Vagina (tissue), 2 donors: ENCODE results near the gene RBM46. TPM values are rescaled to one million over a fixed set of nuclear protein-coding genes. Genes with fewer than 3 reads are reported as not detected.
"Not testable (repeated sequence)": the region's sequence is repeated elsewhere in the genome, so short reads cannot be mapped to it uniquely, and the experiment has no call there.

ENCODE experiments used
- DNase-seq, 2 donors: peaks; one replicate each; pipeline ENCODE4 v3.0.0-alpha.2; 2017; ENCODE audit errors: extremely low spot score in 2 of 2
- H3K27ac ChIP-seq: fragments of 200-600 bp; sonication (generic); one replicate; pipeline ENCODE4 v1.5.1; 2019
- H3K27me3 ChIP-seq: fragments of 200-600 bp; sonication (generic); one replicate; pipeline ENCODE4 v1.5.1; 2019
- H3K36me3 ChIP-seq, 2 donors: fragments of 200-600 bp; sonication (generic); one replicate each; pipeline ENCODE4 v1.5.1; 2017 to 2019
- H3K4me1 ChIP-seq: fragments of 200-600 bp; sonication (generic); one replicate; pipeline ENCODE4 v1.5.1; 2019
- H3K4me3 ChIP-seq, 2 donors: fragments of 200-600 bp; sonication (generic); 1 replicate in 1 of 2; 2 replicates in 1 of 2; pipeline ENCODE4 v1.5.1; 2016 to 2019
- H3K9me3 ChIP-seq: fragments of 200-600 bp; sonication (generic); one replicate; pipeline ENCODE4 v1.5.1; 2019
- POLR2A ChIP-seq, 2 donors: fragments of 450-650 bp; IDR thresholded peaks; one replicate each; pipeline ENCODE4 v1.6.1; 2017; ENCODE audit warnings: antibody characterized with exemption in 2 of 2, mild to moderate bottlenecking in 2 of 2, moderate library complexity in 2 of 2
- POLR2AphosphoS5 ChIP-seq, 2 donors: sonication (generic); formaldehyde crosslinking; IDR thresholded peaks; one replicate each; pipeline ENCODE4 v1.9.0; 2017; ENCODE audit warnings: antibody characterized with exemption in 2 of 2, mild to moderate bottlenecking in 2 of 2, low read depth in 1 of 2; ENCODE audit not compliant: insufficient read depth in 1 of 2
- intact Hi-C: fragments of 100-400 bp; cut with DNase I; formaldehyde crosslinking; loops from one replicate; pipeline ENCODE4 v1.15.1; 2023
- small RNA-seq: library from RNA; depleted of rRNA; stranded (forward); fragments of <200 nt; gene quantifications from one replicate; pipeline ENCODE3, GENCODE V24; 2016
- total RNA-seq: library from RNA; depleted of rRNA; stranded (reverse); fragments of >200 nt; gene quantifications from one replicate; pipeline ENCODE4 v1.2.3, GENCODE V29; 2016
- TF ChIP-seq, protein P1 (sequence below), 3 experiments: fragments of 450-650 bp in 2 of 3; fragments of 200-600 bp in 1 of 3; sonication (generic) in 1 of 3; IDR thresholded peaks; one replicate each; pipeline ENCODE4 v1.5.1; 2017 to 2019; ENCODE audit warnings: antibody characterized with exemption in 3 of 3, mild to moderate bottlenecking in 2 of 3, moderate library complexity in 2 of 3

Gene RBM46
- total RNA-seq, 1 donor from 2014 or later: not detected

- no peak overlapping the region for H3K27ac ChIP-seq
- no peaks in the 10 kb centered on the region for H3K36me3 ChIP-seq
- TF ChIP-seq, protein P1, sequence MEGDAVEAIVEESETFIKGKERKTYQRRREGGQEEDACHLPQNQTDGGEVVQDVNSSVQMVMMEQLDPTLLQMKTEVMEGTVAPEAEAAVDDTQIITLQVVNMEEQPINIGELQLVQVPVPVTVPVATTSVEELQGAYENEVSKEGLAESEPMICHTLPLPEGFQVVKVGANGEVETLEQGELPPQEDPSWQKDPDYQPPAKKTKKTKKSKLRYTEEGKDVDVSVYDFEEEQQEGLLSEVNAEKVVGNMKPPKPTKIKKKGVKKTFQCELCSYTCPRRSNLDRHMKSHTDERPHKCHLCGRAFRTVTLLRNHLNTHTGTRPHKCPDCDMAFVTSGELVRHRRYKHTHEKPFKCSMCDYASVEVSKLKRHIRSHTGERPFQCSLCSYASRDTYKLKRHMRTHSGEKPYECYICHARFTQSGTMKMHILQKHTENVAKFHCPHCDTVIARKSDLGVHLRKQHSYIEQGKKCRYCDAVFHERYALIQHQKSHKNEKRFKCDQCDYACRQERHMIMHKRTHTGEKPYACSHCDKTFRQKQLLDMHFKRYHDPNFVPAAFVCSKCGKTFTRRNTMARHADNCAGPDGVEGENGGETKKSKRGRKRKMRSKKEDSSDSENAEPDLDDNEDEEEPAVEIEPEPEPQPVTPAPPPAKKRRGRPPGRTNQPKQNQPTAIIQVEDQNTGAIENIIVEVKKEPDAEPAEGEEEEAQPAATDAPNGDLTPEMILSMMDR (IDR thresholded peaks at IDR 0.05): no peak
- TF ChIP-seq POLR2AphosphoS5 (IDR thresholded peaks at IDR 0.05; ENCODE audit: insufficient read depth in 1 of 2, low read depth in 1 of 2) (no peak), POLR2A (IDR thresholded peaks at IDR 0.05) (no peak)
- intact Hi-C loops: no loop called here
- no peaks in the 10 kb centered on the region for H3K9me3 ChIP-seq
- DNase-seq: no peak
- H3K27me3 ChIP-seq: no peaks in the 10 kb centered on the region
- no peak overlapping the region for H3K4me3 ChIP-seq
- no peaks in the 10 kb centered on the region for H3K4me1 ChIP-seq
Observed at GRCh38 chr4:154872198-154872597, 91.1 kb downstream of the RBM46 start.

GRCh38 chr4:154874049-154874448 lies 93.0 kb downstream of the RBM46 start:
- H3K4me3 ChIP-seq, intact Hi-C loops, H3K9me3 ChIP-seq, H3K36me3 ChIP-seq, H3K27ac ChIP-seq, DNase-seq, H3K27me3 ChIP-seq, H3K4me1 ChIP-seq: not testable (repeated sequence)

DNA sequence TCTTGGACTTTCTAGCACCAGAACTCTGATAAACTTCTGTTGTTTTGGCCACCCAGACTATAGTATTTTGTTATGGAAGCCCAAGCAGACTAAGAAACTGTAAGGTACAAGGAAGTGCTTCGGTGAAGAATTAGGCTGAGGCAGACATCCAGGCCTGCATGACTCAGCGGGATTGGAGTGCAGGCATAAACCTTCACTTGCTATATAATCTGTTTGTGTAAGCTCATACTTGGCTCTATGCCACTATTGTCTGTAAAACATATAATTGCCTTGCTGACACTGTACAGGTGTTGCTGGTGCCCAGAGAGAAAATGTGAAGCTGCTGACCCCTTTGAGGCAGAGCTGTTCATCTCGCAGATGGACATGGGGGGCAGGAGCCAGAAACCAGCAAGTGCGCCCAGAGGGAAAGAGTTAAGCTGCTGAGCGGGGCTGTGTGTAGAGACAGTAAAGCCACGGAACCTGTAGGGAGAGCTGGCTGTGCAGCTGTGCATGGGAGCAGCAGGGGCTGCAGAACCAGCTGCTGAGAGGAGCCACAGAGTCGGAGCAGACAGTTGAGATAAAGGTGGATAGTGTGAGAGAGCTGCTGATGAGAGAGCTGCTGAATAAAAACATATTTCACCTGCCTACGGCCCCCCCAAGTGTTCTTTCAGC lies 96.2 kb downstream of the RBM46 start:
- intact Hi-C loops: no loop called here
- Histone ChIP-seq H3K27ac (no peak overlapping the region), H3K36me3 (no peaks in the 10 kb centered on the region), H3K9me3 (no peaks in the 10 kb centered on the region), H3K4me3 (no peak overlapping the region), H3K4me1 (no peaks in the 10 kb centered on the region), H3K27me3 (no peaks in the 10 kb centered on the region)
- no peak for TF ChIP-seq POLR2AphosphoS5 (IDR thresholded peaks at IDR 0.05; ENCODE audit: insufficient read depth in 1 of 2, low read depth in 1 of 2)
- TF ChIP-seq, protein P1 (IDR thresholded peaks at IDR 0.05): no peak
- no peak for TF ChIP-seq POLR2A (IDR thresholded peaks at IDR 0.05)
- DNase-seq: no peak

Small RNA genes lying within 50 kb of the gene (small RNA-seq; reads per million reads assigned to genes)
- not detected for gene RNU2-44P
- not detected for gene RNU2-66P

Other genes with a start within 250 kb of the RBM46 start
- 41.3 TPM for gene PLRG1, start 230.9 kb upstream of the RBM46 start, total RNA-seq
- gene FGB, start 218.3 kb upstream of the RBM46 start, total RNA-seq: not detected
- not detected for gene FGA, start 190.5 kb upstream of the RBM46 start, total RNA-seq
- not detected for gene FGG, start 168.6 kb upstream of the RBM46 start, total RNA-seq
- gene LRAT, start 37.3 kb upstream of the RBM46 start, total RNA-seq: not detected